GM21381 (cell line): Measurements from ENCODE around the gene DKK3.

Experiments
- ATAC-seq: cut with Tn5 transposase; IDR thresholded peaks from one replicate; pipeline ENCODE4 v1.9.1; 2021; ENCODE audit warnings: mild to moderate bottlenecking, moderate library complexity; ENCODE audit not compliant: unreplicated experiment

Gene DKK3

GRCh38 chr11:12005476-12005875, 3.0 kb downstream of the DKK3 start:
- no peak for ATAC-seq

- no peak for ATAC-seq
These were observed 3.4 kb downstream of the DKK3 start for GRCh38 chr11:12005061-12005460.

GRCh38 chr11:12003815-12004214, 4.6 kb downstream of the DKK3 start:
- ATAC-seq: no peak

- ATAC-seq: no peak
These were observed 5.1 kb downstream of the DKK3 start for GRCh38 chr11:12003336-12003735.

GRCh38 chr11:12001186-12001585, 7.2 kb downstream of the DKK3 start:
- ATAC-seq: no peak

- no peak for ATAC-seq
These were observed 10.2 kb downstream of the DKK3 start for GRCh38 chr11:11998091-11998781.

GRCh38 chr11:11997049-11997322, 11.4 kb downstream of the DKK3 start:
- no peak for ATAC-seq

- ATAC-seq: no peak
These were observed 11.9 kb downstream of the DKK3 start for GRCh38 chr11:11996321-11997048.

GRCh38 chr11:11995601-11996000, 12.8 kb downstream of the DKK3 start:
- ATAC-seq: no peak

- ATAC-seq: no peak
These were observed 14.6 kb downstream of the DKK3 start for GRCh38 chr11:11993839-11994238.

GRCh38 chr11:11992257-11993212, 15.9 kb downstream of the DKK3 start:
- ATAC-seq: no peak

- no peak for ATAC-seq
These were observed 18.4 kb downstream of the DKK3 start for GRCh38 chr11:11989774-11990744.

- no peak for ATAC-seq
These were observed 19.7 kb downstream of the DKK3 start for GRCh38 chr11:11988681-11989261.

GRCh38 chr11:11988099-11988651, 20.3 kb downstream of the DKK3 start:
- no peak for ATAC-seq

- no peak for ATAC-seq
These were observed 20.9 kb downstream of the DKK3 start for GRCh38 chr11:11987503-11988022.

- no peak for ATAC-seq
These were observed 22.2 kb downstream of the DKK3 start for GRCh38 chr11:11985954-11986949.

- no peak for ATAC-seq
These were observed 23.3 kb downstream of the DKK3 start for GRCh38 chr11:11985016-11985715.

GRCh38 chr11:11984563-11984962, 23.9 kb downstream of the DKK3 start:
- no peak for ATAC-seq
